ENCODE measurements around the gene SDC1.

DNA sequence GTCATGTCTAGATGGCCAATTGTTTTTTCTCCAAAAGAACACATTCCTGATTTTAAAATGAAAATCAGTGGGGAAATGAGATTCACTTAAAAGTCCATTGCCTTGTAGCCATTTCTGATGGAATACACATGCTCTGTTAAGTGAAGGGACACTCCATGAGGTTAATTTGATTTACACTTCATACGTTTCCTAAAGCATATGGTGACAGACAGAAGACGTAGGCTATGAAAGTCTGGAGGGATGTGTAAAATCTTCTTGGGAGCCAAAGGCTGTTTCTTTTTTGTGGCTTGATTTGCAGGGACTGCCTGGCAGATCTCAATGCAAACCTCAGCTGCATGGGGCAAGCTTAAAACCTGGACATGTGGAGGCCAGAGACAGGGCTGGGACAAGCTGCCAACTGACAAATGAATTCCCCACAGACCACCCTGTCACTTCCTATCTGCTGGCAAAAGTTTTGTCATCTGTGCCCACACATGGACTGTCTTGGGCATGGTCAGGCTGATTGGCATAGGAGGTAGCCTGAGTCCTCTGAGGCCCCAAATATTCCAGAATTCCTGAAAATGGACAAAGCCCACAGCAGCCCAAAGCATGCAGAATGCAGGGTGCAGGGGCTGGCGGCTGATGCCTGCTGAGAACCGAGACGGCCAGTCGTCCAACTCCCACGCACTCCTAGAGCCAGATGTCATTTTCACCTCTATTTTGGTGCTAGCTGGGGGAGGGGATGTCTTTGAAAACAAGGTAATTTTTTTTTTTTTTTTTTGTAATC lies 73.9 kb downstream of the SDC1 start:
- TF ChIP-seq POLR2A (IDR thresholded peaks at IDR 0.05): no peak
- TF ChIP-seq, protein P1, sequence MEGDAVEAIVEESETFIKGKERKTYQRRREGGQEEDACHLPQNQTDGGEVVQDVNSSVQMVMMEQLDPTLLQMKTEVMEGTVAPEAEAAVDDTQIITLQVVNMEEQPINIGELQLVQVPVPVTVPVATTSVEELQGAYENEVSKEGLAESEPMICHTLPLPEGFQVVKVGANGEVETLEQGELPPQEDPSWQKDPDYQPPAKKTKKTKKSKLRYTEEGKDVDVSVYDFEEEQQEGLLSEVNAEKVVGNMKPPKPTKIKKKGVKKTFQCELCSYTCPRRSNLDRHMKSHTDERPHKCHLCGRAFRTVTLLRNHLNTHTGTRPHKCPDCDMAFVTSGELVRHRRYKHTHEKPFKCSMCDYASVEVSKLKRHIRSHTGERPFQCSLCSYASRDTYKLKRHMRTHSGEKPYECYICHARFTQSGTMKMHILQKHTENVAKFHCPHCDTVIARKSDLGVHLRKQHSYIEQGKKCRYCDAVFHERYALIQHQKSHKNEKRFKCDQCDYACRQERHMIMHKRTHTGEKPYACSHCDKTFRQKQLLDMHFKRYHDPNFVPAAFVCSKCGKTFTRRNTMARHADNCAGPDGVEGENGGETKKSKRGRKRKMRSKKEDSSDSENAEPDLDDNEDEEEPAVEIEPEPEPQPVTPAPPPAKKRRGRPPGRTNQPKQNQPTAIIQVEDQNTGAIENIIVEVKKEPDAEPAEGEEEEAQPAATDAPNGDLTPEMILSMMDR (IDR thresholded peaks at IDR 0.05): no peak
